CD14-positive monocyte (primary cell): ENCODE data around the gene AHNAK2. TPM values are rescaled to one million over a fixed set of nuclear protein-coding genes. Genes with fewer than 3 reads are reported as not detected.

Source experiments
- DNase-seq, 3 donors: peaks; one replicate each; pipeline ENCODE4 v3.0.0-alpha.2; 2011 to 2022
- H2AFZ ChIP-seq: 2 replicates; pipeline ENCODE4 v1.6.0; 2012; ENCODE audit warnings: mild to moderate bottlenecking, low read depth, low read length, inconsistent platforms; ENCODE audit not compliant: insufficient read depth, poor library complexity, severe bottlenecking
- H3K27ac ChIP-seq, 2 donors: 1 replicate in 1 of 2; 2 replicates in 1 of 2; pipeline ENCODE4 v1.5.1; 2012 to 2013; ENCODE audit warnings: low read length in 2 of 2, control low read depth in 1 of 2, inconsistent platforms in 1 of 2, low read depth in 1 of 2, mild to moderate bottlenecking in 1 of 2
- H3K27me3 ChIP-seq, 2 donors: one replicate each; pipeline versions ENCODE4 v1.6.0 to v1.6.1; 2011 to 2013; ENCODE audit warnings: low read length in 2 of 2; ENCODE audit not compliant: control insufficient read depth in 2 of 2, insufficient read depth in 2 of 2
- H3K36me3 ChIP-seq, 2 donors: replicated peaks in 1 of 2; 1 replicate in 1 of 2; 2 replicates in 1 of 2; pipeline versions ENCODE4 v1.5.1 to v1.6.1; 2012 to 2013; ENCODE audit warnings: low read length in 2 of 2, control low read depth in 1 of 2, inconsistent platforms in 1 of 2, mild to moderate bottlenecking in 1 of 2; ENCODE audit not compliant: insufficient read depth in 2 of 2, control insufficient read depth in 1 of 2
- H3K4me1 ChIP-seq, 2 donors: 1 replicate in 1 of 2; 2 replicates in 1 of 2; pipeline versions ENCODE4 v1.5.1 to v1.6.1; 2012 to 2013; ENCODE audit warnings: low read length in 2 of 2, control low read depth in 1 of 2, inconsistent platforms in 1 of 2, mild to moderate bottlenecking in 1 of 2, moderate library complexity in 1 of 2; ENCODE audit not compliant: insufficient read depth in 2 of 2, control insufficient read depth in 1 of 2
- H3K4me2 ChIP-seq: replicated peaks from 2 replicates; pipeline ENCODE3; 2012; ENCODE audit warnings: low read length, moderate library complexity, mild to moderate bottlenecking; ENCODE audit not compliant: poor library complexity, severe bottlenecking; ENCODE audit errors: extremely low read depth
- H3K4me3 ChIP-seq, 3 experiments: fragments of 200-600 bp in 1 of 3; sonication (generic) in 1 of 3; replicated peaks in 1 of 3; 1 replicate in 2 of 3; 2 replicates in 1 of 3; pipeline ENCODE4 v1.5.1; 2011 to 2013; ENCODE audit warnings: low read length in 3 of 3, mild to moderate bottlenecking in 3 of 3, control low read depth in 2 of 3, low read depth in 2 of 3, inconsistent platforms in 1 of 3, moderate library complexity in 1 of 3
- H3K79me2 ChIP-seq: 2 replicates; pipeline ENCODE4 v1.6.0; 2012; ENCODE audit warnings: mild to moderate bottlenecking, control low read depth, inconsistent platforms, low read length, moderate library complexity; ENCODE audit not compliant: insufficient read depth
- H3K9ac ChIP-seq: 2 replicates; pipeline ENCODE4 v1.6.0; 2017; ENCODE audit warnings: low read length, mild to moderate bottlenecking; ENCODE audit not compliant: insufficient read depth, poor library complexity, severe bottlenecking
- H3K9me3 ChIP-seq, 2 donors: replicated peaks in 1 of 2; 1 replicate in 1 of 2; 2 replicates in 1 of 2; pipeline versions ENCODE4 v1.5.1 to v1.6.1; 2012 to 2013; ENCODE audit warnings: low read length in 2 of 2, control low read depth in 1 of 2; ENCODE audit not compliant: control insufficient read depth in 1 of 2, insufficient read depth in 1 of 2
- H4K20me1 ChIP-seq: 2 replicates; pipeline ENCODE4 v1.6.0; 2012; ENCODE audit warnings: mild to moderate bottlenecking, low read length, control low read depth, moderate library complexity; ENCODE audit not compliant: insufficient read depth
- H3K27ac Mint-ChIP-seq, 7 donors: one replicate each; pipeline ENCODE4 v1.8.0; 2020; ENCODE audit warnings: mild to moderate bottlenecking in 7 of 7, mixed read lengths in 7 of 7, moderate library complexity in 6 of 7, inconsistent platforms in 2 of 7
- H3K27me3 Mint-ChIP-seq, 3 donors: one replicate each; pipeline ENCODE4 v1.8.0; 2021 to 2022; ENCODE audit warnings: low read depth in 3 of 3, mild to moderate bottlenecking in 3 of 3, mixed read lengths in 3 of 3, moderate library complexity in 3 of 3, inconsistent platforms in 1 of 3
- H3K36me3 Mint-ChIP-seq, 2 donors: one replicate each; pipeline ENCODE4 v1.8.0; 2020; ENCODE audit warnings: mixed read lengths in 2 of 2, inconsistent platforms in 1 of 2, mild to moderate bottlenecking in 1 of 2
- H3K4me1 Mint-ChIP-seq: one replicate; pipeline ENCODE4 v1.8.0; 2020; ENCODE audit warnings: mild to moderate bottlenecking, mixed read lengths
- H3K4me3 Mint-ChIP-seq, 2 donors: one replicate each; pipeline ENCODE4 v1.8.0; 2020; ENCODE audit warnings: mild to moderate bottlenecking in 2 of 2, mixed read lengths in 2 of 2, moderate library complexity in 1 of 2
- H3K9me3 Mint-ChIP-seq, 7 donors: one replicate each; pipeline ENCODE4 v1.8.0; 2020 to 2022; ENCODE audit warnings: mixed read lengths in 7 of 7, mild to moderate bottlenecking in 6 of 7, moderate library complexity in 6 of 7, inconsistent platforms in 2 of 7
- CTCF ChIP-seq: fragments of 200-600 bp; IDR thresholded peaks from one replicate; pipeline ENCODE4 v1.8.0; 2022; ENCODE audit warnings: antibody characterized with exemption, mild to moderate bottlenecking
- WGBS: methylation state at CpG from one replicate; pipeline ENCODE4 v1.1.5; 2013; ENCODE audit warnings: missing lambda C conversion rate; ENCODE audit not compliant: insufficient coverage; 5-methylcytosine and 5-hydroxymethylcytosine counted together
- intact Hi-C, 2 donors: fragments of 100-400 bp; cut with micrococcal nuclease; formaldehyde crosslinking; loops; one replicate each; pipeline versions ENCODE4 v1.15.0 to v1.15.1; 2023
- polyA plus RNA-seq, 3 donors: library from polyadenylated mRNA; depleted of rRNA in 1 of 3; unstranded in 2 of 3; stranded (reverse) in 1 of 3; fragments of 300-500 nt in 2 of 3; fragments of >200 nt in 1 of 3; fragmentation: Illumina TruSeq in 2 of 3; gene quantifications; 1 replicate in 2 of 3; 2 replicates in 1 of 3; pipeline ENCODE4 v1.2.3, GENCODE V29; 2012 to 2021

The AHNAK2 gene
- polyA plus RNA-seq, 3 donors, result 0.01 TPM; not detected in 2

GRCh38 chr14:104998801-104999200, 20.6 kb upstream of the AHNAK2 start:
- H3K4me3 Mint-ChIP-seq, result no peak overlapping the region
- no peak overlapping the region for H3K4me2 ChIP-seq
- H3K27me3 Mint-ChIP-seq, result peaks cover 0 to 1% (median 0%) of the 10 kb centered on the region in 3 donors
- H3K36me3 Mint-ChIP-seq, result no peaks in the 10 kb centered on the region
- H2AFZ ChIP-seq, result no peak overlapping the region
- DNase-seq, result no peak
- H3K4me3 ChIP-seq, result no peak overlapping the region
- WGBS, result 96% methylated on average over 4 of the region's 5 CpGs
- H3K27ac ChIP-seq, result no peak overlapping the region
- H3K9ac ChIP-seq, result no peak overlapping the region
- no peak overlapping the region for H3K27ac Mint-ChIP-seq
- no peaks in the 10 kb centered on the region for H3K4me1 Mint-ChIP-seq
- no peaks in the 10 kb centered on the region for H4K20me1 ChIP-seq
- intact Hi-C loops, result no loop called here
- no peaks in the 10 kb centered on the region for H3K79me2 ChIP-seq
- no peak for TF ChIP-seq CTCF
- H3K9me3 Mint-ChIP-seq, result peaks cover 0 to 5% (median 0%) of the 10 kb centered on the region in 7 donors
- no peaks in the 10 kb centered on the region for H3K36me3 ChIP-seq
- H3K4me1 ChIP-seq, result no peaks in the 10 kb centered on the region
- H3K9me3 ChIP-seq, result peaks cover 0 to 4% of the 10 kb centered on the region in 2 donors
- H3K27me3 ChIP-seq, result no peaks in the 10 kb centered on the region

GRCh38 chr14:104996483-104996882, 18.3 kb upstream of the AHNAK2 start:
- TF ChIP-seq CTCF, result no peak
- H3K9me3 Mint-ChIP-seq, result peaks cover 0 to 5% (median 3%) of the 10 kb centered on the region in 7 donors
- H3K36me3 Mint-ChIP-seq, result no peaks in the 10 kb centered on the region
- WGBS, result 95% methylated on average over 13 of the region's 13 CpGs
- no peaks in the 10 kb centered on the region for H3K4me1 Mint-ChIP-seq
- H3K27me3 Mint-ChIP-seq, result peaks cover 0 to 5% (median 3%) of the 10 kb centered on the region in 3 donors
- no peaks in the 10 kb centered on the region for H3K27me3 ChIP-seq
- no peak overlapping the region for H2AFZ ChIP-seq
- H3K9me3 ChIP-seq, result peaks cover 0 to 4% of the 10 kb centered on the region in 2 donors
- H3K27ac ChIP-seq, result no peak overlapping the region
- H3K4me1 ChIP-seq, result no peaks in the 10 kb centered on the region
- no peak overlapping the region for H3K4me2 ChIP-seq
- H3K9ac ChIP-seq, result no peak overlapping the region
- no peak overlapping the region for H3K27ac Mint-ChIP-seq
- no peaks in the 10 kb centered on the region for H3K79me2 ChIP-seq
- no peak overlapping the region for H3K4me3 ChIP-seq
- H3K4me3 Mint-ChIP-seq, result no peak overlapping the region
- H3K36me3 ChIP-seq, result no peaks in the 10 kb centered on the region
- intact Hi-C loops, result no loop called here
- DNase-seq, result no peak
- no peaks in the 10 kb centered on the region for H4K20me1 ChIP-seq
